Nephron (organoid): ENCODE measurements around the gene MYOZ1.

Experiments
- H3K27ac Mint-ChIP-seq, 3 experiments: 2 replicates each; pipeline ENCODE4 v1.8.0; 2020; ENCODE audit warnings: mixed read lengths in 3 of 3, mild to moderate bottlenecking in 2 of 3, moderate library complexity in 1 of 3
- H3K27me3 Mint-ChIP-seq: 2 replicates; pipeline ENCODE4 v1.8.0; 2021; ENCODE audit warnings: low read depth, mild to moderate bottlenecking, moderate library complexity, mixed read lengths
- H3K36me3 Mint-ChIP-seq: 2 replicates; pipeline ENCODE4 v1.8.0; 2020; ENCODE audit warnings: low read depth, mixed read lengths
- H3K4me1 Mint-ChIP-seq: 2 replicates; pipeline ENCODE4 v1.8.0; 2020; ENCODE audit warnings: mixed read lengths
- H3K4me3 Mint-ChIP-seq, 3 experiments: 2 replicates each; pipeline ENCODE4 v1.8.0; 2020; ENCODE audit warnings: mild to moderate bottlenecking in 3 of 3, mixed read lengths in 3 of 3, moderate library complexity in 2 of 3
- H3K9me3 Mint-ChIP-seq: 2 replicates; pipeline ENCODE4 v1.8.0; 2020; ENCODE audit warnings: mixed read lengths
- TF ChIP-seq, protein P1 (sequence below), 3 experiments: fragments of 200-600 bp; sonication (generic); IDR thresholded peaks; one replicate each; pipeline ENCODE4 v1.5.0; 2021; ENCODE audit warnings: antibody characterized with exemption in 3 of 3; ENCODE audit not compliant: unreplicated experiment in 3 of 3

Gene MYOZ1

GRCh38 chr10:73590881-73591799, 50.1 kb downstream of the MYOZ1 start, which contains the start of gene USP54:
TSS of gene USP54 (minus strand) at chr10:73591342. CDS start at chr10:73575658, 15,684 bp downstream.
- peaks cover 35% of the 10 kb centered on the region for H3K4me1 Mint-ChIP-seq
- peak within 1 kb of the TSS; percentile 29 to 57 (median 29) for H3K4me3 Mint-ChIP-seq
- TF ChIP-seq, protein P1, sequence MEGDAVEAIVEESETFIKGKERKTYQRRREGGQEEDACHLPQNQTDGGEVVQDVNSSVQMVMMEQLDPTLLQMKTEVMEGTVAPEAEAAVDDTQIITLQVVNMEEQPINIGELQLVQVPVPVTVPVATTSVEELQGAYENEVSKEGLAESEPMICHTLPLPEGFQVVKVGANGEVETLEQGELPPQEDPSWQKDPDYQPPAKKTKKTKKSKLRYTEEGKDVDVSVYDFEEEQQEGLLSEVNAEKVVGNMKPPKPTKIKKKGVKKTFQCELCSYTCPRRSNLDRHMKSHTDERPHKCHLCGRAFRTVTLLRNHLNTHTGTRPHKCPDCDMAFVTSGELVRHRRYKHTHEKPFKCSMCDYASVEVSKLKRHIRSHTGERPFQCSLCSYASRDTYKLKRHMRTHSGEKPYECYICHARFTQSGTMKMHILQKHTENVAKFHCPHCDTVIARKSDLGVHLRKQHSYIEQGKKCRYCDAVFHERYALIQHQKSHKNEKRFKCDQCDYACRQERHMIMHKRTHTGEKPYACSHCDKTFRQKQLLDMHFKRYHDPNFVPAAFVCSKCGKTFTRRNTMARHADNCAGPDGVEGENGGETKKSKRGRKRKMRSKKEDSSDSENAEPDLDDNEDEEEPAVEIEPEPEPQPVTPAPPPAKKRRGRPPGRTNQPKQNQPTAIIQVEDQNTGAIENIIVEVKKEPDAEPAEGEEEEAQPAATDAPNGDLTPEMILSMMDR (IDR thresholded peaks at IDR 0.05; ENCODE audit: unreplicated experiment in 3 of 3) = no peak
- peaks cover 3% of the 10 kb centered on the region for H3K36me3 Mint-ChIP-seq
- H3K27ac Mint-ChIP-seq = peak within 1 kb of the TSS; percentile 88 to 94 (median 93)
- peaks cover 2% of the 10 kb centered on the region for H3K9me3 Mint-ChIP-seq
- H3K27me3 Mint-ChIP-seq = no peaks in the 10 kb centered on the region

GRCh38 chr10:73589563-73590126, 51.6 kb downstream of the MYOZ1 start:
- Mint-ChIP-seq H3K36me3 (peaks cover 6% of the 10 kb centered on the region), H3K27me3 (no peaks in the 10 kb centered on the region), H3K27ac (peak overlapping the region; percentile 23 to 78 (median 42)), H3K4me1 (peaks cover 44% of the 10 kb centered on the region), H3K4me3 (no peak overlapping the region), H3K9me3 (peaks cover 4% of the 10 kb centered on the region)
- TF ChIP-seq, protein P1 (IDR thresholded peaks at IDR 0.05; ENCODE audit: unreplicated experiment in 3 of 3) = no peak

DNA sequence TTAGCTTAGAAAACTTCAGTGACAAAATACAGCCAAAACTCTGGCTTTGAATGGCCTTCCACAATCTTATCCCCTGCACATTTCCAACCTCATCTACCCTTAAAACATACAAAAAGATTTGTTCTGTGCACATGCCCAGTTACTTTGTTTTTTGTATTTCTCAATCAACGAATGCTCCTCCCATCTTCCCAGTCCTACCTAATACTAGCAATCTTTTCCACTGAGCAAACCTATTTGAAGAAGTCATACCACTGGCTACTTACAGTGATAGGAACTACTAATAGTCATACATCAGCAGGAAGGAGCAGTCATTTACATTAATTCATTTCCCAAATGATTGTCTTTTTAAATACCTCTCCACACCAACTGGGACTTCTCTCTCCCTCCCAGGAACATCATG, 52.6 kb downstream of the MYOZ1 start:
- Mint-ChIP-seq H3K27me3 (no peaks in the 10 kb centered on the region), H3K27ac (peak overlapping the region in 2 of 3 experiments; percentile 23 to 41), H3K4me3 (no peak overlapping the region), H3K36me3 (peaks cover 6% of the 10 kb centered on the region), H3K4me1 (peaks cover 45% of the 10 kb centered on the region), H3K9me3 (peaks cover 4% of the 10 kb centered on the region)
- TF ChIP-seq, protein P1 (IDR thresholded peaks at IDR 0.05; ENCODE audit: unreplicated experiment in 3 of 3) = no peak

DNA sequence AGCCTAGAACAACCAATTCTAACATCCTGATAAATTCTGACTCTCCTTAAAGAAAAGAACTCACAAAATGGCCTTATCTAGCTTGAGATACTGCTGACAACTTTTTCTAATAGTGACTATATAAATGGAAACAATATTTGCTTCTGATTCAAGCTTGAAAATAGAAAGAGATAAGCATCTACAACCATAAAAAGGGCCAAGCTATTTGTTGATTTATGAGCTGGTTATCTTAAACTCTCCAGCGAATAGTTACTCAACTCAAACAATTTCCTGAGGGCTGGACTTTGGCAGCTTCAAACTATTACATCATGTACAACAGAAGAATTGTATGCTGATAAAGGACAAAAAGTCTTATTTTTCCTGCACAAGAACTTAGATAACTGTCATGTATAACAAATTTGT, 54.7 kb downstream of the MYOZ1 start:
- TF ChIP-seq, protein P1 (IDR thresholded peaks at IDR 0.05; ENCODE audit: unreplicated experiment in 3 of 3) = no peak
- Mint-ChIP-seq H3K9me3 (peaks cover 4% of the 10 kb centered on the region), H3K36me3 (peaks cover 12% of the 10 kb centered on the region)

DNA sequence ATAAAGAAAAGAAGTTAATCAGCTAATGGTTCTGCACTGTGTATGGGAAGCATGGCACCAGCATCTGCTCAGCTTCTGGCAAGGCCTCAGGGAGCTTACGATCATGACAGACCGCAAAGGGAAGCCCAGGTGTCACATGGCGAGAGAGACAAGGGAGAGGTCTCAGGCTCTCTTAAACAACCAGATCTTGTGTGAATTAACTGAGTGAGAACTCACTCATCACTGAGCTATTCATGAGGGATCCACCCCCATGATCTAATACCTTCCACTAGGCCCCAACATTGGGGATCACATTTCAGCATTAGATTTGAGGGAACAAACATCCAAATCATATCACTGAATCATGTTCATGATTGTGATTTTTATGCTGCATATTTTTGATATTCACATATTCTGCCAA, 55.9 kb downstream of the MYOZ1 start:
- H3K27me3 Mint-ChIP-seq = peaks cover 3% of the 10 kb centered on the region
- peaks cover 12% of the 10 kb centered on the region for H3K36me3 Mint-ChIP-seq
- H3K27ac Mint-ChIP-seq = peak overlapping the region in 2 of 3 experiments; percentile 41 to 49
- H3K4me3 Mint-ChIP-seq = no peak overlapping the region
- peaks cover 4% of the 10 kb centered on the region for H3K9me3 Mint-ChIP-seq
- peaks cover 29% of the 10 kb centered on the region for H3K4me1 Mint-ChIP-seq
- TF ChIP-seq, protein P1 (IDR thresholded peaks at IDR 0.05; ENCODE audit: unreplicated experiment in 3 of 3) = no peak

More for the DNA sequence above, 54.7 kb downstream of the MYOZ1 start:
- Mint-ChIP-seq H3K4me3 (no peak overlapping the region), H3K4me1 (peaks cover 36% of the 10 kb centered on the region), H3K27me3 (no peaks in the 10 kb centered on the region), H3K27ac (peak overlapping the region; percentile 71 to 77 (median 72))
